ENCODE data around the gene SLIT3.

The SLIT3 gene

GRCh38 chr5:169121630-169122420, 179.1 kb downstream of the SLIT3 start (continued):
- no peak for TF ChIP-seq CSRNP3 (CRISPR knock-in tag; IDR thresholded peaks at IDR 0.05)
- no peak for TF ChIP-seq PPARA (CRISPR knock-in tag; IDR thresholded peaks at IDR 0.05; ENCODE audit: borderline replicate concordance)

- no peak for TF ChIP-seq ISL1 (CRISPR knock-in tag; IDR thresholded peaks at IDR 0.05)
- TF ChIP-seq OSR1 (CRISPR knock-in tag; IDR thresholded peaks at IDR 0.05), result no peak
- ATAC-seq, result no peak
These were observed 181.5 kb downstream of the SLIT3 start for GRCh38 chr5:169119288-169120048.

- TF ChIP-seq ISL1 (CRISPR knock-in tag; IDR thresholded peaks at IDR 0.05), result no peak
- TF ChIP-seq TCF4 (CRISPR knock-in tag; IDR thresholded peaks at IDR 0.05; ENCODE audit: borderline replicate concordance), result no peak
- no peak for TF ChIP-seq CREB5 (CRISPR knock-in tag; IDR thresholded peaks at IDR 0.05; ENCODE audit: low read depth)
- no peak for TF ChIP-seq ARNTL (CRISPR knock-in tag; IDR thresholded peaks at IDR 0.05; ENCODE audit: borderline replicate concordance, low read depth)
- TF ChIP-seq ZC3H10 (CRISPR knock-in tag; IDR thresholded peaks at IDR 0.05), result no peak
- peak; percentile 31 for ATAC-seq
These were observed 183.9 kb downstream of the SLIT3 start for GRCh38 chr5:169116961-169117461.

- no peak; the same call in 2 of the 3 replicates for ATAC-seq
- TF ChIP-seq ZNF8 (CRISPR knock-in tag; IDR thresholded peaks at IDR 0.05), result no peak
- no peak for TF ChIP-seq SNAI2 (CRISPR knock-in tag; IDR thresholded peaks at IDR 0.05)
- TF ChIP-seq ZC3H10 (CRISPR knock-in tag; IDR thresholded peaks at IDR 0.05), result no peak
- no peak for TF ChIP-seq PATZ1 (CRISPR knock-in tag; IDR thresholded peaks at IDR 0.05; ENCODE audit: borderline replicate concordance)
These were observed 185.3 kb downstream of the SLIT3 start for GRCh38 chr5:169115461-169116124.

GRCh38 chr5:169114466-169115065, 186.4 kb downstream of the SLIT3 start:
- TF ChIP-seq TOX (CRISPR knock-in tag; IDR thresholded peaks at IDR 0.05; ENCODE audit: borderline replicate concordance), result no peak
- TF ChIP-seq ESRRG (CRISPR knock-in tag; IDR thresholded peaks at IDR 0.05), result no peak
- no peak for TF ChIP-seq ISL1 (CRISPR knock-in tag; IDR thresholded peaks at IDR 0.05)
- TF ChIP-seq PATZ1 (CRISPR knock-in tag; IDR thresholded peaks at IDR 0.05; ENCODE audit: borderline replicate concordance), result no peak
- TF ChIP-seq ZC3H10 (CRISPR knock-in tag; IDR thresholded peaks at IDR 0.05), result no peak
- TF ChIP-seq ZFP3 (CRISPR knock-in tag; IDR thresholded peaks at IDR 0.05), result no peak
- no peak for TF ChIP-seq CREB5 (CRISPR knock-in tag; IDR thresholded peaks at IDR 0.05; ENCODE audit: low read depth)
- TF ChIP-seq CSDC2 (CRISPR knock-in tag; IDR thresholded peaks at IDR 0.05), result no peak
- no peak for TF ChIP-seq GLIS3 (CRISPR knock-in tag; IDR thresholded peaks at IDR 0.05)
- TF ChIP-seq PPARA (CRISPR knock-in tag; IDR thresholded peaks at IDR 0.05; ENCODE audit: borderline replicate concordance), result no peak
- no peak for TF ChIP-seq ZNF565 (CRISPR knock-in tag; conservative IDR thresholded peaks at IDR 0.05; ENCODE audit: low read depth)
- TF ChIP-seq TCF4 (CRISPR knock-in tag; IDR thresholded peaks at IDR 0.05; ENCODE audit: borderline replicate concordance), result no peak
- no peak for TF ChIP-seq SNAI2 (CRISPR knock-in tag; IDR thresholded peaks at IDR 0.05)
- no peak for TF ChIP-seq BACH2 (CRISPR knock-in tag; IDR thresholded peaks at IDR 0.05; ENCODE audit: borderline replicate concordance)
- ATAC-seq, result no peak

Data from SK-N-SH treated with all-trans-retinoic acid at 6 μM for 48 hours (cell line).